HG02840 (cell line): ENCODE measurements around the gene DHRSX.
"Not testable (repeated sequence)": the region's sequence is repeated elsewhere in the genome, so short reads cannot be mapped to it uniquely, and the experiment has no call there.

Experiments
- ATAC-seq: cut with Tn5 transposase; IDR thresholded peaks from one replicate; pipeline ENCODE4 v1.9.1; 2021; ENCODE audit warnings: mild to moderate bottlenecking, moderate library complexity, moderate number of reproducible peaks; ENCODE audit not compliant: unreplicated experiment, low FRiP score

Gene DHRSX

DNA sequence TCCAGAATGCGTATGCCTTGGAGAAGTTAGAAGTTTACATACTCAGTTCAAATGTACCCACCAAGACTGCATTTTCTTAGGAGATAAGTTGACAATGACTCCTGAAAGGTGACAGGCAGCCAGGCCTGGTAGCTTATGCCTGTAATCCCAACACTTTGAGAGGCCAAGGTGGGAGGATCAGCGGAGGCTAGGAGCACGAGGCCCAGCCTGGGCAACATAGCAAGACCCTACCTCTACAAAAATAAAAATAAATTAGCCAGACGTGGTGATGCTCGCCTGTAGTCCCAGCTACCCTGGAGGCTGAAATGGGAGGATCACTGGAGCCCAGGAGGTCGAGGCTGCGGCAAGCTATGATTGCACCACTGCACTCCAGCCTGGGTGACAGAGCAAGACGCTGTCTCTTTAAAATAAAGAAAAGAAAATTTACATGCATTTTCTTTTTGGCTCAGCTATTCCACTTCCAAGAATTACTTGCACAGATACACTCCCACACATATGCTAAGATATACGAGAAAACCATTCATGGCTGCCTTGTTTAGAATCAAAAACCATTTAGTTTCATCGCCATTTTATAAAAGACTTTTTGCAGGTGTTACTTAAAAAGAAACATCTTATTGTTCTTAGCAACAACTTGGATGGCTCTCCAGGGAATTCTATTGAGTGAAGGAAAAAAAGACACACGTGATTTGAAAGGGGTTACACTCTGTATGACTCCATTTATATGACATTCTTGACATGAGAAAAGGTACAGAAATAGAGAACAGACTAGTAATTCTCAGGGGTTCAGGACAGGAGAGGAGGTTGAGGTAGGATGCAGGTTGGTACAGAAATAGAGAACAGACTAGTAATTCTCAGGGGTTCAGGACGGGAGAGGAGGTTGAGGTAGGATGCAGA is 66.3 kb downstream of the DHRSX start:
- no peak for ATAC-seq

DNA sequence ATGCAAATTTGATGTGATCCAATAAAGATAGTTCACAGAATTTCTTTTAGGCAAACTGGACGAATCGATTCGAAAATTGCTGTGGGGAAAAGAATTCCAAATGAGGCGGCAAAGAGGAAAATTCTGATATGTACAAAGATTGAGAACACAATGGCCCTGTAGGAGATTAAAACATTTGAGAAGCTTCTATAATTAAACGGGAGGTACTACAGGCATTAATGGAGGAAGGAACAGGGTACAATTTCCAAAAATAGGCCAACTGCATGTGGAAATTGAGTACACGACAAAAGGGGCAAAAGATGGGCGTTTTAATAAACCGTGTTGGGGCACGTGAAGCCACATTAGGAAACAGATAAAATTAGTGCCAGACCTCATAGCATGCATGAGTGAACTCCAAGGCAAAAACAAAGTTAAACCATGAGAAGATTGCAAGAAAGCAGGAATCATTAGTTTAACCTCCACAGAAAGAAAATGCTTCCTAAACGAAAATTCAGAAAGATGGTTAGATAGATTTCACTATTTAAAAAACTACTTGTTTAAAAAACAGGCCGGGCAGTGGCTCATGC is 68.4 kb downstream of the DHRSX start:
- no peak for ATAC-seq

DNA sequence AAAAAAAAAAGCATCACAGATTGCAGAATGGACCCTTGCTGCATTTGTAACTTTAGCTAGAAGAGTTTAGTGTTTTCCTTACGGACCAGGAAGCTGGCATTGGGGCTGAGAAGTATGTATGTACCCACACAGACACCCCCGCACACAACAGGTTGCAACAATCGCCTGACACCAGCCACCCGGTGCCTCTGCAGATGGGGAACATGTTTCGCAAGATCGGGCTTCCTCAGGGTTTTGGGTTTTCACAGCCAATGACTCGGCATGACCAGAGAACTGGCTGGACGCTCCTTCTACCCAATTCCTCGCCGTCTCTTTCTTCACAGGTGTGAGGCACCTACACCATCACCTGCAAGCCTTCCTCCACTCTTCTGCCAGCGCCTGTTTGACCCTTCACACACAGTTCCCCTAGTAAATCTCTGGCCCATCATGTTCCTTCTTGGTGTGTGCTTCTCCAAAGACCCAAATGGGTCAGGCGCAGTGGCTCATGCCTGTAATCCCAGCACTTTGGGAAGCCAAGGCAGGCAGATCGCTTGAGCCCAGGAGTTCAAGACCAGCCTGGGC is 70.4 kb downstream of the DHRSX start:
- ATAC-seq: no peak

DNA sequence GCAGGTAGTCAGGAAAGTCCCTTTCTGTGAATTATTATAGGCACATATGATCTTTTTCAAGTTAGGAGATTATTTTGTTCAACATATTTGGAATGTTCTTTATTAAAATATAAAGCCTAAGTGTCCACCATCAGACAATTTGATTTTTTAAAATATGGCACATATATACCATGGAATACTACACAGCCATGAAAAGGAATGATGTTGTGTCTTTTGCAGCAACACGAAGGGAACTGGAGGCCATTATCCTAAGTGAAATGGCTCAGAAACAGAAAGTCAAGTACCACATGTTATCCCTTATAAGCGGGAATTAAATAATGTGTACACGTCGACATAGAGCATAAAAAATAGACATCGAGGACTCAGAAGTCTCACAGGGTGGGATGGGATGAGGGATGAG is 73.0 kb downstream of the DHRSX start:
- no peak for ATAC-seq

DNA sequence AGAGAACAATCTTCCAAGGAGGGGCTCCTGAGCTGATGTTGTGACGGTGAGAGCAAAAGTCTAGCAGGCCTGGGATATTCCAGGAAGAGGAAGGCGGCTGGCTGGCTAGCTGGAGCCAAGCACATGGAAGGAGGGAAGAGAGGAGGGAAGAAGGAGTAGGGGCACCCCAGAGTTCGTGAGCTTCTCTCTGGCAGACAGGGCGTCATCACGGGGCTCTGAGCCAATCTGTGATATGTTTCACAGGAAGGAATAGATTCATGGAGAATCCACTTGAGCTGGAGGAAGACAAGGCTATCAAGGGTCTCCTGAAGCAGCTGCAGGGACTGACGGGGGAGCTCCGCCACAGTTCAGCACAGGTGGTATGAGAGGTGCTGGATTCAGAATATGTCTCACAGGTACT is 73.6 kb downstream of the DHRSX start:
- ATAC-seq: no peak

DNA sequence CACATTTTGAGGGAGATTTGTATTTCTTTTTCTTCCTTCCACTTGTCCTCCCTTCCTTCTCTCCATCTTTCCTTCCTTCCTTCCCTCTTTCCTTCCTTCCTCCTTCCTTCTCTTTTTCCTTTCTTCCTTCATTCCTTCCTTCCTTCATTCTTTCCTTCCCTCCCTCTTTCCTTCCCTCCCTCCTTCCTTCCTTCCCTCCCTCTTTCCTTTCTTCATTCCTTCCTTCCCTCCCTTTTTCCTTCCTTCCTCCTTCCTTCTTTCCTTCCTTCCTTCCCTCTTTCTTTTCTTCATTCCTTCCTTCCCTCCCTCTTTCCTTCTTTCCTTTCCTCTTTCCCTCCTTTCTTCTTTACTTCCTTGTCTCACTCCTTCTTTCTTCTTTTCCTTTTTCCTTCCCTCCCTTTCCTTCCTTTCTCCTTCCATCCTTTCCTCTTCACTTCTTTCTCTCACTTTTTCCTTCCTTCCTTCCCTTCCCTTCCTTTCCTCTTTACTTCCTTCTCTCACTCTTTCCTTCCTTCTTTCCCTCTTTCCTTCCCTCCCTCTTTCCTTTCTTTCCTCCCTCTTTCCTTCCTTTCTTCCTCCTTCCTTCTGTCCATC is 74.4 kb downstream of the DHRSX start:
- no peak for ATAC-seq

DNA sequence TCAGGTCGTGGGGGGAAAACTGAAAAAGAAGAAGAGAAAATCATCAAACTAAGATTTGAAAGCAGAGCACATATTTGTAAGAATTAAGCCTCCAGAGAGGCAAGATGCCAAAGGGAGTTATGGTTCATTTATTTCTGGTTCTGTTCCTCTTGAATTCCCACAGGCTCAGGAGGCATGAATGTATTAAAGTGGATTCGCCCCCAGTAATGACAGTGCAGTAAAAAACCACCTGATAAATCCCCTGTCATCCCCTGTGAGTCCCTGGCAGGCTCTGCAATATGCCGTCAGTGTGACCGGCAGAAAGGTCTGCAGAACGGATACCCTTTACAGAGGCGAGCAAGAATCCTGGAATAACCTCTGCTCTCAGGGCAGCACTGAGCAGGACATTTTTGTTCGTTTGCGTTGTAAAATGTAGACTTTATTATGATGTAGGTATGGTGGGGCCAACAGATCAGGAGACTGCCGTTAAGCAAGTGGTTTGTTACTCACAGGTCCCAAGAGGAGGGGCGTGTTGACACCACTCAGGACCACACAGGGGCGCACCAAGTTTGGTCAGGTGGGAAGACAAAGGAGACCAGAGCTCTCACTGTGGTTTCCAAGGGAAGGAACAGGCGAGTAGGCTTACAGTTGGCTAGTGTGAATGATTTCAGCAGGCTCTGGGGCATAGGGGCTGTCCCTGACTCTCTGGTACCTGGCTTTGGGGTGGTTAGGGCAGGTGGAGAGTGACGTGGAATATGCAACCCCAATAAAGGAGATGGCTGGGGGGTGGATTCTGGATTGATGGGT is 75.3 kb downstream of the DHRSX start:
- no peak for ATAC-seq

DNA sequence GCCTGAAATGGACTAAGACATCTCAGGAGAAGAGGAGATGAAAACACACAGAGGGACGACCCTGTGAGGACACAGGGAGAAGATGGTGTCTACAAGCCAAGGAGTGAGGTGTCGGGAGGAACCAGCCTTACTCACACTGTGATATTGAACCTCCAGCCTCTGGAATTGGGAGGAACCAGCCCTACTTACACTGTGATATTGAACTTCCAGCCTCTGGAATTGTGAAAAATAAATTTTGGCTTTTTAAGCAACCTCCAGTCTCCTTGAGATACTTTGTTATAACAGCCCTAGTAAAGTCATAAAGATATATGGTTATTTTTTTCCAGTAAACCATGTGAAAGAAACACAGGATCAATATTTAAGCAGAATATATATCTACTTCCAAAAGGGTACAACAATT is 76.5 kb downstream of the DHRSX start:
- no peak for ATAC-seq

DNA sequence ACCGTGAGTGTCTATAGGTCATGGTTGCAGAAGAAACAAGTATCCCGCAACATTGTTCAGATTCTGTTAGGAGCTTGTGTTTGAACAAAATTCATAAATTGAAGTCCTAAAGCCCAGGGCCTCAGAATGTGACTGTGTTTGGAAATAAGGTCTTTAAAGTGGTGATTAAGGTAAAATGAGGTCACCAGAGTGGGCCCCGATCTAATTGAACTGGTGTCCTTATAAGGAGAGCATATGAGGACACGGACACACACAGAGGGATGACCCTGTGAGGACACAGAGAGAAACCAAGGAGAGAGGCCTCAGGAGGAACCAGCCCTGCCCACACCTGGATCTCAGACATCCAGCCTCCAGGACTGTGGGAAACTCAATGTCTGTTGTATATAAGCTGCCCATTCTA is 76.9 kb downstream of the DHRSX start:
- ATAC-seq: no peak

DNA sequence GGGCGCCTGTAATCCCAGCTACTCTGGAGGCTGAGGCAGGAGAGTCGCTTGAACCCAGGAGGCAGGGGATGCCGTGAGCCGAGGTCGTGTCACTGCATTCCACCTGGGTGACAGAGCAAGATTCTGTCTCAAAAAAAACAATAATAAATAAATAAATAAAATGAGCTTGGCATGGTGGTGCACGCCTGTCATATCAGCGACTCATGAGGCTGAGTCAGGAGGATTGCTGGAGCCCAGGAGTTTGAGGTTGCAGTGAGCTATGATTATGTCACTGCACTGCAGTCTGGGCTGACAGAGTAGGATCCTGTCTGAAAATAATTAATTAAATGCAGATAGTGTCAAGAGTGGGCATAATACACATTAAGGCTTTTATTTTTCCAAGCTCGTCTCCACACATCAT is 77.5 kb downstream of the DHRSX start:
- ATAC-seq: no peak

DNA sequence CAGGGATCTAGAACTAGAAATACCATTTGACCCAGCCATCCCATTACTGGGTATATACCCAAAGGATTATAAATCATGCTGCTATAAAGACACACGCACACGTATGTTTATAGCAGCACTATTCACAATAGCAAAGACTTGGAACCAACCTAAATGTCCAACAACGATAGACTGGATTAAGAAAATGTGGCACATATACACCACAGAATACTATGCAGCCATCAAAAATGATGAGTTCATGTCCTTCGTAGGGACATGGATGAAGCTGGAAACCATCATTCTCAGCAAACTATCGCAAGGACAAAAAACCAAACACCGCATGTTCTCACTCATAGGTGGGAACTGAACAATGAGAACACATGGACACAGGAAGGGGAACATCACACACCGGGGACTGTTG is 81.4 kb downstream of the DHRSX start:
- not testable (repeated sequence) for ATAC-seq

DNA sequence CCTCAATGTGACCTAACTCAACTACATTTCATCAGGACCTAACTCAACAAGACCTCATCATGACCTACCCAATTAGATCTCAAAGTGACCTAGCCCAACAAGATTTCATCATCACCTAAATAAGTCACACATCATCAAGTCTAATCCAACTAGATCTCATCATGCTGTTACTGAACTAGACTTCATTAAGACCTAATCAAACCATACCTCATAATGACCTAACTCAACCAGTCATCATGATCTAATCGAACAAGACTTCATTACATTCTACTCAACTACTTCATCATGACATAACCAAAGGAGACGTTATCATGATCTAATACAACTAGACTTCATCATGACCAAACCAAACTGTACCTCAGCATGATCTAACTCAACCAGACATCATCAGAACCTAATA is 82.8 kb downstream of the DHRSX start:
- ATAC-seq: no peak

DNA sequence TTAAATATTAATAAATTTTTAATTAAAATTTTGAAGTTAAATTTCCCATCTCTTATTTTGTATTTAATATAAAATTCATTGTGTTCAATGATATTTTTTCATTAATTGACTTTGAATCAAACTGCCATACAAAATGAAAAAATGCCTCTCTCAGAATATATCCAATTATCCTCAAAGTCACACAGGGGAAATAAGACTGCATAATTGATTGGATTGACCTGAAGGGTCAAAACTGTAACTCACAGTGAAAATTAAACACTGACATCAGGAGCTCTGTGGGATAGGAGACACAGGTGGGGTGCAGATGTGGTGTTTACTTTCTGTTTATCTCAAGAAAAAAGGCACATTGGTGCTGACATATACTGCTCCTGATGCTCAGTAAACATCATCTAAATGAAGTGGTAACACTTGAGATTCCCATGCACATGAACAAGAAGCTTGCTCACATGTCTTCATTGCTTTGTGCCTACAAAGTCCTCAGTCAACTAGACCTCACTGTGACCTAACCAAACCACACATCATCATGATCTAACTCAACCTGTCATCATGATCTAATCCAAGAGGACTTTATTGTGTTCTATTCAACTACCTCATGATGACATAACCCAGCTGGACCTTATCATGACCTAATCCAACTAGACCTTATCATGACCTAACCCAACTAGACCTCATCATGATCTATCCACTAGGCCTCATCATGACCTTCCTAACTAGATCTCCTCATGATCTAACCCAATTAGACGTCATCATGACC is 83.7 kb downstream of the DHRSX start:
- no peak for ATAC-seq

DNA sequence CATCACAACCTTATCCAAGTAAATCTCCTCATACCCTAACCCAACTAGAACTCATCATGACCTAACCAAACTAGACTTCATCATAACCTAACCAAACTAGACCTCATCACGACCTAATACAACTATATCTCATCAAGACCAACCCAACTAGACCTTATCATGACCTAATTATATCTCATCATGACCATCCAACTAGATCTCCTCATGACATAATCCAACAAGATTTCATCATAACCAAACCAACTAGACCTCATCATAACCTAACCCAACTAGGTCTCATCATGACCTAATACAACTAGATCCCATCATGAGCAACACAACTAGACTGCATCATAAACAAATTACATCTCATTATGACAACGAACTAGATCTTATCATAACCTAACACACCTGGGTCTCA is 86.4 kb downstream of the DHRSX start:
- ATAC-seq: no peak

DNA sequence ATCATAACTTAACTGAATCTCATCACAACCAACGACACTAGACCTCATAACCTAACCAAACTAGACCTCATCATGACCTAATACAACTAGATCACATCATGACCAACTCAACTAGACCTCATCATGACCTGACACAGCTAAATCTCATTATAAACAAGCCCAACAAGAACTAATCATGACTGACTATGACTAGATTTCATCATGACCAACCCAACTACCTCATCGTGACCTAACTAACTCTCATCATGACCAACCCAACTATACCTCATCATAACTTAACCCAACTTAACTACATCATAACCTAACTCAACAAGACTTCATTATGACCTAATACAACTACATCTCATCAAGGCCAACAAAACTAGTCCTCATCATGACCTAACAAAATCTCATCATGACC is 86.8 kb downstream of the DHRSX start:
- ATAC-seq: no peak

DNA sequence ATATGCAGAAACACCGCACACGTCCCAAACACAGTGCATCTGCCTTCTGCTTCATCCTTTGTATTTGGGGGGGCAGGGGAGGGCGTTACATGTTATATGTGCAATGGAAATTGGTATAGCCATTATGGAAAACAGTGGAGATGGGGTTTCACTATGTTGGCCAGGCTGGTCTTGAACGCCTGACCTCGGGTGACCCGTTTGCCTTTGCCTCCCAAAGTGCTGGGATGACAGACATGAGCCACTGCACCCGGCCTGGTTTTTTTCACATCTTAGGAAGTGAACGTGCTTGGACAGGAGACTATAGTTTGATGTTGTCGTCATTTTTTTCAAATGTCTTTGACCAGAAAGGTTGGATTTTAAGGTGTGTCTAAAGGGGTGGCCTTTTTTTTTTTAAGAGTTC is 88.6 kb downstream of the DHRSX start:
- ATAC-seq: no peak

DNA sequence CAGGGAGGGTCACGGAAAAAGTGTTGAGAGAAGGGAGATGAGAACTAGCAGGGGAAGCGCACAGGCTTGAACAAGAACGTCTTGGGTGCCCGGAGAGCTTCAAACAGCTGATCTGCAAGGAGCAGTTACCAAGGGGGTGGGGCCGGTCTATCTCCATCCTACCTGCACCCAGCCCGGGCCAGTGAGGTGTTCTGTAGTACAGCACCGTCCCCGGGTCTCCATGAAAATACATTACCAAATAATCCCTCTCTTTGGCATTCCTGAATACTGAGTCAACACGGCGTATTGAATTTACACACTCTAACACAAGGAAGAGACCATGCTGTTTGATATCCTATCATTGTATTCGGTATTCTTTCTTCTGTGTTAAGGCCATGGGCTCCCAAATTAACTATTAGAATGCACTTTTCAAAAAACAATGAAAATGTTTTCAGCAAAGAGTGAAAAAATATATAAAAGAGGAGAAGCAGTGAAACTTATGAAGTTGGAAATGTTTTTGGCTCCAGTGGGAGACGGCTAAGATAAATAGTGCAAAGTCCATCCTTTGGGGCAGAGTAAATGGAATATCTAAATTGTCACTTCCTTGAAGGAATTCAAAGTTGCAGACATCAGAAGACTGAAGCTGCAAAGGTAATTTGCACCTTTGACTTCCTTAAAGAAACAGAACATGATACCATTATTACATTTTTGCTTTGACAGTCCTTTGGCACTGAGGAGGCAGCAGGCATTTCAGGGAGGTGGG is 90.3 kb downstream of the DHRSX start:
- no peak for ATAC-seq

DNA sequence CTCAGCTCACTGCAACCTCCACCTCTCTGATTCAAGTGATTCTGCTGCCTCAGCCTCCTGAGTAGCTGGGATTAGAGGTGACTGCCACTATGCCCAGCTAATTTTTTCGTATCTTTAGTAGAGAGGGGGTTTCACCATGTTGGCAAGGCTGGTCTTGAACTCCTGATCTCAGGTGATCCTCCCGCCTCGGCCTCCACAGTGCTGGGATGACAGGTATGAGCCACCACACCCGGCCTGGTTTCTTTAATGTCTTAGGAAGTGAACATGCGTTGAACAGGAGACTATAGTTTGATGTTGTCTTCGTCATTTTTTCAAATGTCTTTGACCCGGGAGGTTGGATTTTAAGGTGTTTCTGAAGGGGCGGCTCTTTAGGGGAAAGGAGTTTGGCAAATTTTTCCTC is 91.0 kb downstream of the DHRSX start:
- ATAC-seq: no peak

DNA sequence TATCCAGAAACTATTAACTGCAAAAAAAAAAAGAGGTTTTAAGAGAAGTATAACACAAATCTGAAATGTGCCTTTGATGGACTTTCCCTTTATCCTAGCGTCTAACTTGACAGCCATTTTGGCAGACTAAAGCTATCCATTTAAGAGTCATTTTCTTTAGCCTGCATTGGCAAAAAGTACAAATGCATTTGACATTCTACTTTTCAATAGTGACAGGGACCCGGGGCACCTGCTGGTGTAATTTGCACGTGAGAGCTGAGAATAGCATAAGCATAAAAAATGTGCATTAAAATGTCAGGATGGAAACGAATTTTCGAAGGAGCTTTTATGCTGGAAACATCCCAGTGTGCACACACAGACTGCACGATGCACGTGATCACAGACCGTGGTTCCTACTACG is 91.9 kb downstream of the DHRSX start:
- ATAC-seq: no peak
